IMR-90 (cell line): ENCODE measurements around the gene PBRM1. TPM values are rescaled to one million over a fixed set of nuclear protein-coding genes. Genes with fewer than 3 reads are reported as not detected.
A peak's percentile ranks its signal among the peaks of the same experiment; 100 is the strongest.

Experiments
- ATAC-seq: fragments of 200-7000 bp; cut with Tn5 transposase; 2 replicates; pipeline ENCODE4 v1.9.1; 2020; ENCODE audit warnings: low read depth, mild to moderate bottlenecking, moderate library complexity
- BruUV-seq: library from RNA; stranded (reverse); fragments of 400-500 nt; replicated peaks from 2 replicates; lab custom pipeline; 2021; lab: Mats Ljungman, UMichigan
- CTCF ChIA-PET: fragments of 300-600 bp; formaldehyde crosslinking; extraction: SDS; loops from one replicate; lab custom pipeline; 2021; ENCODE audit warnings: antibody characterized with exemption; lab: Yijun Ruan, JAX
- POLR2A ChIA-PET: fragments of 300-600 bp; sonication (Branson Sonifier 250); formaldehyde crosslinking; loops from one replicate; lab custom pipeline; 2022; ENCODE audit warnings: antibody characterized with exemption; ENCODE audit not compliant: unreplicated experiment; lab: Charles Lee
- DNase-seq: peaks from one replicate; pipeline ENCODE4 v3.0.0; 2013
- H2AFZ ChIP-seq: replicated peaks from 2 replicates; pipeline ENCODE3; 2013; ENCODE audit warnings: low read length, mild to moderate bottlenecking; ENCODE audit not compliant: poor library complexity
- H2AK5ac ChIP-seq: 2 replicates; pipeline ENCODE4 v1.6.1; 2013; ENCODE audit warnings: low read depth, low read length, inconsistent platforms
- H2AK9ac ChIP-seq: replicated peaks from 2 replicates; pipeline ENCODE3; 2013; ENCODE audit warnings: mild to moderate bottlenecking, low read depth, low read length, moderate library complexity; ENCODE audit not compliant: poor library complexity
- H2BK120ac ChIP-seq: 2 replicates; pipeline ENCODE4 v1.6.1; 2013; ENCODE audit warnings: low read depth, low read length, inconsistent platforms
- H2BK15ac ChIP-seq: 3 replicates; pipeline ENCODE4 v1.6.1; 2013; ENCODE audit warnings: low read depth, low read length, inconsistent platforms
- H2BK20ac ChIP-seq: 2 replicates; pipeline ENCODE4 v1.6.1; 2013; ENCODE audit warnings: low read depth, mild to moderate bottlenecking, inconsistent platforms, low read length, moderate library complexity
- H2BK5ac ChIP-seq: 2 replicates; pipeline ENCODE4 v1.6.1; 2013; ENCODE audit warnings: mild to moderate bottlenecking, low read depth, low read length, inconsistent platforms; ENCODE audit not compliant: poor library complexity, severe bottlenecking
- H3K14ac ChIP-seq: replicated peaks from 2 replicates; pipeline ENCODE4 v1.6.1; 2013; ENCODE audit warnings: low read depth, low read length, inconsistent platforms
- H3K18ac ChIP-seq: 2 replicates; pipeline ENCODE4 v1.6.1; 2013; ENCODE audit warnings: low read depth, low read length, control low read depth
- H3K23ac ChIP-seq: 2 replicates; pipeline ENCODE4 v1.6.1; 2013; ENCODE audit warnings: low read depth, low read length, inconsistent platforms
- H3K27ac ChIP-seq: 2 replicates; pipeline ENCODE4 v1.5.1; 2013; ENCODE audit warnings: mild to moderate bottlenecking, control low read depth, low read length; ENCODE audit not compliant: insufficient read depth
- H3K27me3 ChIP-seq: 2 replicates; pipeline ENCODE4 v1.6.1; 2013; ENCODE audit warnings: low read length; ENCODE audit not compliant: control insufficient read depth, insufficient read depth
- H3K36me3 ChIP-seq: 2 replicates; pipeline ENCODE4 v1.6.1; 2013; ENCODE audit warnings: low read length, mixed read lengths; ENCODE audit not compliant: control insufficient read depth, insufficient read depth
- H3K4ac ChIP-seq: 2 replicates; pipeline ENCODE4 v1.6.1; 2013; ENCODE audit warnings: low read depth, low read length, inconsistent platforms
- H3K4me1 ChIP-seq: 2 replicates; pipeline ENCODE4 v1.6.1; 2013; ENCODE audit warnings: low read length, mixed read lengths; ENCODE audit not compliant: control insufficient read depth, insufficient read depth
- H3K4me2 ChIP-seq: 2 replicates; pipeline ENCODE4 v1.6.1; 2013; ENCODE audit warnings: low read depth, mild to moderate bottlenecking, control low read depth, low read length, moderate library complexity
- H3K4me3 ChIP-seq: 2 replicates; pipeline ENCODE4 v1.5.1; 2013; ENCODE audit warnings: low read depth, mild to moderate bottlenecking, control low read depth, low read length, moderate library complexity; ENCODE audit not compliant: insufficient read depth
- H3K56ac ChIP-seq: 2 replicates; pipeline ENCODE4 v1.6.1; 2013; ENCODE audit warnings: low read length, inconsistent platforms; ENCODE audit not compliant: insufficient read depth; ENCODE audit errors: extremely low read depth
- H3K79me1 ChIP-seq, 2 experiments: 2 replicates each; pipeline ENCODE4 v1.6.1; 2013; ENCODE audit warnings: low read length in 2 of 2, inconsistent platforms in 1 of 2, low read depth in 1 of 2
- H3K9ac ChIP-seq: 2 replicates; pipeline ENCODE4 v1.6.1; 2013; ENCODE audit warnings: low read depth, low read length, control low read depth
- H3K9me1 ChIP-seq: 2 replicates; pipeline ENCODE4 v1.6.1; 2013; ENCODE audit warnings: low read length, inconsistent platforms; ENCODE audit not compliant: insufficient read depth
- H3K9me3 ChIP-seq: 2 replicates; pipeline ENCODE4 v1.6.1; 2013; ENCODE audit warnings: low read length; ENCODE audit not compliant: control insufficient read depth, insufficient read depth
- H4K20me1 ChIP-seq: 2 replicates; pipeline ENCODE4 v1.6.1; 2013; ENCODE audit warnings: low read length, inconsistent platforms; ENCODE audit not compliant: insufficient read depth
- H4K5ac ChIP-seq: 2 replicates; pipeline ENCODE4 v1.6.1; 2013; ENCODE audit warnings: mild to moderate bottlenecking, low read depth, low read length, control low read depth
- H4K8ac ChIP-seq, 2 experiments: 2 replicates each; pipeline ENCODE4 v1.6.1; 2013; ENCODE audit warnings: low read depth in 2 of 2, low read length in 2 of 2, control low read depth in 1 of 2, inconsistent platforms in 1 of 2
- H4K91ac ChIP-seq: 2 replicates; pipeline ENCODE4 v1.6.1; 2013; ENCODE audit warnings: low read depth, low read length, inconsistent platforms; ENCODE audit not compliant: insufficient read depth
- BHLHE40 ChIP-seq: fragments of 150-350 bp; IDR thresholded peaks from 2 replicates; pipeline ENCODE4 v1.6.1; 2016; ENCODE audit warnings: mild to moderate bottlenecking, low read depth, low read length
- CEBPB ChIP-seq: IDR thresholded peaks from 2 replicates; pipeline ENCODE4 v1.6.1; 2012; ENCODE audit warnings: low read depth, low read length, improper control_type of control experiment
- CHD1 ChIP-seq: IDR thresholded peaks from 2 replicates; pipeline ENCODE4 v1.6.1; 2012; ENCODE audit warnings: low read depth, low read length, improper control_type of control experiment
- CTCF ChIP-seq: conservative IDR thresholded peaks from 2 replicates; pipeline ENCODE4 v1.5.1; 2012; ENCODE audit warnings: mild to moderate bottlenecking, low read depth, low read length, improper control_type of control experiment
- ELK1 ChIP-seq: fragments of 150-350 bp; IDR thresholded peaks from 2 replicates; pipeline ENCODE4 v1.6.1; 2016; ENCODE audit warnings: low read depth, mild to moderate bottlenecking, low read length, moderate library complexity, borderline replicate concordance
- FOS ChIP-seq: fragments of 150-350 bp; IDR thresholded peaks from 2 replicates; pipeline ENCODE4 v1.6.1; 2016; ENCODE audit warnings: low read depth, low read length
- MAFK ChIP-seq: IDR thresholded peaks from 2 replicates; pipeline ENCODE4 v1.6.1; 2012; ENCODE audit warnings: low read depth, low read length, improper control_type of control experiment
- MAZ ChIP-seq: IDR thresholded peaks from 2 replicates; pipeline ENCODE4 v1.6.1; 2012; ENCODE audit warnings: low read depth, mild to moderate bottlenecking, low read length, improper control_type of control experiment, moderate library complexity, borderline replicate concordance
- MXI1 ChIP-seq: IDR thresholded peaks from 2 replicates; pipeline ENCODE4 v1.6.1; 2012; ENCODE audit warnings: low read depth, mild to moderate bottlenecking, low read length, moderate library complexity, borderline replicate concordance
- NFE2L2 ChIP-seq: fragments of 150-350 bp; IDR thresholded peaks from 2 replicates; pipeline ENCODE4 v1.6.1; 2016; ENCODE audit warnings: low read depth, mild to moderate bottlenecking, low read length
- POLR2A ChIP-seq: IDR thresholded peaks from 2 replicates; pipeline ENCODE4 v1.6.1; 2012; ENCODE audit warnings: mild to moderate bottlenecking, low read depth, low read length
- RAD21 ChIP-seq: IDR thresholded peaks from 2 replicates; pipeline ENCODE4 v1.6.1; 2012; ENCODE audit warnings: low read length, improper control_type of control experiment
- RCOR1 ChIP-seq: IDR thresholded peaks from 2 replicates; pipeline ENCODE4 v1.6.1; 2012; ENCODE audit warnings: mild to moderate bottlenecking, low read length, improper control_type of control experiment; ENCODE audit not compliant: insufficient replicate concordance
- RFX5 ChIP-seq: IDR thresholded peaks from 2 replicates; pipeline ENCODE4 v1.8.0; 2012; ENCODE audit warnings: low read depth, mild to moderate bottlenecking, low read length, moderate library complexity
- SMC3 ChIP-seq: fragments of 150-350 bp; IDR thresholded peaks from 2 replicates; pipeline ENCODE4 v1.6.1; 2016; ENCODE audit warnings: low read depth, mild to moderate bottlenecking, antibody characterized with exemption, low read length, moderate library complexity
- USF2 ChIP-seq: fragments of 150-350 bp; IDR thresholded peaks from 2 replicates; pipeline ENCODE4 v1.6.1; 2017; ENCODE audit warnings: mild to moderate bottlenecking, antibody characterized with exemption, low read length, low read depth
- WGBS, 2 experiments: methylation state at CpG; one replicate each; pipeline versions ENCODE4 v1.1.5 to v1.1.7; 2013; ENCODE audit warnings: missing lambda C conversion rate in 2 of 2; ENCODE audit not compliant: insufficient read length in 1 of 2; ENCODE audit errors: extremely low coverage in 2 of 2; 5-methylcytosine and 5-hydroxymethylcytosine counted together
- dilution Hi-C: fragments of 300-500 bp; cut with HindIII; formaldehyde crosslinking; loops from one replicate; pipeline ENCODE4 v1.14.3; 2018; ENCODE audit warnings: low sequenced_read_pairs; ENCODE audit not compliant: unreplicated experiment
- in situ Hi-C: fragments of 300-500 bp; cut with MboI; formaldehyde crosslinking; loops from 3 replicates; pipeline ENCODE4 v1.14.3; 2019; ENCODE audit warnings: low sequenced_read_pairs, inconsistent platforms, mixed read lengths
- intact Hi-C: fragments of 100-400 bp; cut with micrococcal nuclease; formaldehyde crosslinking; loops from 2 replicates; pipeline ENCODE4 v1.10.0; 2022
- polyA plus RNA-seq, 3 experiments: library from polyadenylated mRNA; depleted of rRNA; stranded (reverse); fragments of >200 nt; gene quantifications; 2 replicates each; pipeline ENCODE4 v1.2.3, GENCODE V29; 2012; ENCODE audit warnings: low replicate concordance in 1 of 3
- total RNA-seq: library from RNA; depleted of rRNA; stranded (reverse); fragments of >200 nt; gene quantifications from 2 replicates; pipeline ENCODE4 v1.2.3, GENCODE V29; 2012

The PBRM1 gene
- total and polyA plus RNA-seq, 2 of the 4 experiments (the other 2 are of a cell fraction): 16.5 to 72.6 TPM

- Histone ChIP-seq H3K9me1 (peaks cover 3% of the 10 kb centered on the region), H3K79me1 (peaks cover 29 to 70% of the 10 kb centered on the region in 2 experiments), H2AK5ac (peak overlapping the region; percentile 87), H3K4ac (peak overlapping the region; percentile 89), H3K4me2 (peak overlapping the region; percentile 79), H3K4me1 (peaks cover 9% of the 10 kb centered on the region), H4K91ac (peak overlapping the region; percentile 92), H3K9me3 (no peaks in the 10 kb centered on the region), H3K56ac (peak overlapping the region; percentile 91), H3K18ac (peak overlapping the region; percentile 93; the same call in 1 of the 2 replicates), H3K36me3 (peaks cover 29% of the 10 kb centered on the region), H4K5ac (peak overlapping the region; percentile 97), H2BK15ac (peak overlapping the region; percentile 31; the same call in 1 of the 3 replicates), H3K27ac (peak overlapping the region; percentile 92), H3K4me3 (peak overlapping the region; percentile 89), H2BK120ac (peak overlapping the region; percentile 12; the same call in 1 of the 2 replicates), H3K9ac (peak overlapping the region; percentile 100), H2AFZ (peak overlapping the region; percentile 94), H3K14ac (peak overlapping the region; percentile 88), H4K8ac (peak overlapping the region; percentile 85 to 95), H3K27me3 (no peaks in the 10 kb centered on the region), H3K23ac (peak overlapping the region; percentile 95), H4K20me1 (peaks cover 20% of the 10 kb centered on the region; the same call in 1 of the 2 replicates), H2BK20ac (no peak overlapping the region), H2BK5ac (peak overlapping the region; percentile 95), H2AK9ac (peak overlapping the region; percentile 95)
- ChIA-PET CTCF (no interaction called here), POLR2A (interaction anchor here (0.5 to 0.7 kb wide), 2 partner anchors 13 to 17 kb away, joined by 3 to 6 read pairs; no protein-coding TSS in a partner anchor)
- ATAC-seq (peak; percentile 92), DNase-seq (no peak)
- no peak for TF ChIP-seq MXI1
- no peak for TF ChIP-seq RFX5
- TF ChIP-seq FOS: no peak
- TF ChIP-seq USF2: no peak
- no peak for TF ChIP-seq BHLHE40
- no peak for TF ChIP-seq CTCF
- TF ChIP-seq ELK1: no peak
- TF ChIP-seq MAZ: no peak
- no peak for TF ChIP-seq POLR2A
- TF ChIP-seq CHD1: no peak
- TF ChIP-seq RCOR1: no peak
- no peak for TF ChIP-seq CEBPB
- TF ChIP-seq MAFK: no peak
- TF ChIP-seq RAD21: no peak
- no peak for TF ChIP-seq NFE2L2
- no peak for TF ChIP-seq SMC3
- dilution Hi-C loops: no loop called here
- WGBS, 2 experiments: 0% methylated on average over 20 of the region's 41 CpGs; no CpG with 5 or more reads in 1 of the 2 experiments
- in situ Hi-C loops: no loop called here
- BruUV-seq: no TSS peak
- intact Hi-C loops: loop anchor here (2.0 kb wide), 1 partner anchor 14 kb away; no protein-coding TSS in a partner anchor
Measured at GRCh38 chr3:52685285-52685708, 416 bp downstream of the PBRM1 start.
